Activated T-helper 1 cell treated with Interleukin-2 at 50 U/mL for 16 hours (primary cell): ENCODE results near the gene NSUN6.

Source experiments
- DNase-seq: peaks from one replicate; pipeline ENCODE4 v3.0.0-alpha.2; 2020; ENCODE audit warnings: low read depth

Gene NSUN6, protein sequence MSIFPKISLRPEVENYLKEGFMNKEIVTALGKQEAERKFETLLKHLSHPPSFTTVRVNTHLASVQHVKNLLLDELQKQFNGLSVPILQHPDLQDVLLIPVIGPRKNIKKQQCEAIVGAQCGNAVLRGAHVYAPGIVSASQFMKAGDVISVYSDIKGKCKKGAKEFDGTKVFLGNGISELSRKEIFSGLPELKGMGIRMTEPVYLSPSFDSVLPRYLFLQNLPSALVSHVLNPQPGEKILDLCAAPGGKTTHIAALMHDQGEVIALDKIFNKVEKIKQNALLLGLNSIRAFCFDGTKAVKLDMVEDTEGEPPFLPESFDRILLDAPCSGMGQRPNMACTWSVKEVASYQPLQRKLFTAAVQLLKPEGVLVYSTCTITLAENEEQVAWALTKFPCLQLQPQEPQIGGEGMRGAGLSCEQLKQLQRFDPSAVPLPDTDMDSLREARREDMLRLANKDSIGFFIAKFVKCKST

DNA sequence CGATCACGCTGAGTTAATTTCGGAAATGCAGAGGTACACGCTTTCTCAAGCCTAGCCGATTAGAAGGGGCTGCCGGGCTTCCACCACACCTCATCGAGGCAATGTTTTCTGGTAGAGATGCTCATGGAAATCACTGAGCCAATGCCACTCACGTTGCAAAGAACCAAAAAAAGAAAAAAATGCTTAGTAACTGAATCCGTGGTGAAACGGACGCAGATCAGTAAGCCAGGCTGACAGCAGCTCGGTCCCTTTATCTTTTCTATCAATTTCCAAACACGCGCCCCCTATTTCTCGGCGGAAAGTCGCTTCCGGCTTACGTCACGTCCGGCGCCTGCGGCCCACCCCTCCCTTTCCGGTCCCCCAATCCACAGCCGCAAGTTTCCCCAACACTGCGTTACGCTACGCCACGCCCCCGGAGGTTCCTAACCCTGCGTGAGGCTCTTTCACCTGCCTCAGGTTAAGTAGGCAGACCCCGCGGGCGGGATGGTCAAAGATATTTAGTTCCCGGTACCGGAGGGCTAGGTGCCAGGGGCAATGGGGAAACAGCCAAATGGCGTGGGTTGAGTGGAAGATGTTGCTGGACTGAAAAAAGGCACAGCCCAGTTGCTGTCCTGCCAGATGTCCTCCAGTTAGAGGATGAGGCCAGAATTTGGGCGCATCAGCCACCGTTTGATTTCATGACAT is at the start of gene NSUN6:
NSUN6 (minus strand) TSS at position 264 of the 684 bp plus-strand sequence. CDS start 384 bp downstream, outside the sequence.
- DNase-seq: peak; percentile 88

DNA sequence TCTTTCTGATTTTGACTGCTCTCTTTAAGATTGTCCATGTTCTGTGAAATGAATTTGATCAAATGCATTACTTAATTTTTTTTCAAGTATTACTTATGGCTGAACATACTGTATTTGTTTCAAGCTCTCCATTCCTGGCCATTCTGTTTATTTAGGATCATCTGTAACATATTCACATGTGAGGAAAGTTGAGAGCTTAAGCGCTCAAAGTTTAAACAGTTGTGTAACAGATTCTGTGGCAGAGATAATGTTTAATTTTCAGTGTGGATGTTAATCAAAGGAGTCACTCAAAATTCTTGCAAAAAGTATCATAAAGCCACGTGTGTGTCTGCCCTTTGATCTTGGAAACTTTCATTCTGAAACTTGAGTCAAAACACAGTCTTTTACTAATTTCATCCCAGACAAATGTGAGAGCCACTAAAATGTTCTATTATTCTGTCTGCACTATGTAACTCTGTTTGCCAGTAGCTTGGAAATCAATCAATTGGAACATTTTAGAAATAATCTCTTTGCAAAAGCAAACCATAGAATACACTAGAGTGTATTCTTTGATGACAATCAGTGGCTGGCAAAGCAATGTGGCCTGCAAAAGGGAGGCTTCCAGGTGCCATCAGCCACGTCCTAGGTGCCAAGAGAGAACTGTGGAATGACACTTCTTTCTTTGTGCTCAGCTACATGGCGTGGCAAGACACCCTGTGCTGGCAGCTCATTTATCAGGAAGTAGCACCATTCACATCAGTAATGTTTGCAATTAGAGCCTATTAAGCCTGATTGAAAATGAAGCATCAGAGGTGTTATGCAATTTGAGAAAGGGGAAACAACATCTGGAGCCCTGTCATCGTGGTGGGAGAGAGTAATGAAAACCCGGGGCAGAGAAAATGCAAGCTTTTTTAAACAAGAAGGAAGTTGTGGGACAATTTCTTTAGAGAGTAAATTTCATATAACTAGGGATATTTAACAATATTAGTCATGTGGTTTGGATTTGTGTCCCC is 48.8 kb upstream of the NSUN6 start:
- DNase-seq: no peak

DNA sequence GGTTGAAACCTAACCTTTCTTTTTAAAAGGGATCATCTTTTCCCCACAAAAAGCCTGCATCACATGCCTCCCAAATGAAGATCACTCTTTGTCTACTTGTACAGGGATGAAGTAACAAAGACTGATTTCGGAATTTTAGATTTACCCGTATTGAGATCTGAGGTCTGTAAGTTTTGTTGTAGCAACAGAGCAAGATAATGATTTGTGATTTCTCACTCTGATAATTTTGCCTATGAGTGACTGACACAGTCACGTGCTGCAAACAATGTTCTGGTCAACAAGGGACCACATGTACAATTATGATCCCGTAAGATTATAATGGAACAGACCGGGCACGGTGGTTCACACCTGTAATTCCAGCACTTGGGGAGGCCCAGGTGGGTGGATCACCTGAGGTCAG is 39.2 kb upstream of the NSUN6 start:
- DNase-seq: no peak

- DNase-seq: no peak
Measured at GRCh38 chr10:18689498-18689897, 38.1 kb upstream of the NSUN6 start.

DNA sequence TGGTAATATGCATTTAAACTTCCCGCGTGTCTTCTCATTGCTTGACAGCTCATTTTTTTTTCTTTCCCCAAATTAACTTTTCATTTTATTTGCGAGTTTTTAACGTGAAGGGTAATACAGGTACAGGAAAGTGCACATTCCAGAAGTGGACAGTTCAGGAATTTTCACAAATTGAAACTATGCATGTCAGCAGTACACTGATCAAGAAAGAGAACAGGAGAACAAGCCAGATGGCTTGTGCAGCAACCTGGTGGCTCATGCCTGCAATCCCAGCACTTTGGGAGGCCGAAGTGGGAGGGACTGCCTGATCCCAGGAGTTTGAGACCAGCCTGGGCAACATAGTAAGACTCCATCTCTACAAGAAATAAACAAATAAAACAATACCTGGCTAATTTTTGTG is 36.3 kb upstream of the NSUN6 start:
- DNase-seq: no peak

DNA sequence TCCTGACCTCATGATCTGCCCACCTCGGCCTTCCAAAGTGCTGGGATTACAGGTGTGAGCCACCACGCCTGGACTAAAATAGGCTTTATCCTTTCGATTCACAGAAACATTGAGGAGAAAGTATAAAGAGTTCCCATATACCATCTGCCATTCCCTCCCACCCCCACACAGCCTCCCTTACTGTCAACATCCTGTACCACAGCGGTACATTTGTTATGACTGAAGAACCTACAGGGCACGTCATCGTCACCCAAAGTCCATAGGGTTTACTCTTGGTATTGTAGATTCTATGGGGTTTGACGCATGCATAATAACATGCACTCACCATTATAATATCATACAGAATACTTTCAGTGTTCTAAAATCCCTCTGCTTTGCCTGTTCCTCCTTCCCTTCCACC is 35.8 kb upstream of the NSUN6 start:
- no peak for DNase-seq

GRCh38 chr10:18685555-18685954 is 34.2 kb upstream of the NSUN6 start:
- no peak for DNase-seq

DNA sequence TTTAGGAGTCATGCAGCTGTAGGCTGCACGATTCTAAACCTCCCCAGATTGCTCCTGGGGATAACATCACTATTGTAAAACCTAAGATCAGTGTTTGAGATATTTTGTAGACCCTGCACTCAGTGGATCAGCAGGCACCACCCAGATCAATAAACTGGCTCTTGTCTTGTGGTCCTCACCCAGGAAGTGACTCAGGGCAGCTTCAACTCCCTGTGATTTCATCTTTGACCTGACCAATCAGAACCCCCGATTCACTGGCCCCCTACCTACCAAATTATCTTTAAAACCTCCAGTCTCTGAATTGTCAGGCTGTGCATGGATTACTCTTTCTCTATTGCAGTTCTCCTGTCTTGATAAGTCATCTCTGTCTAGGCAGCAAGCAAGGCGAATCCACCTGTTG is 33.6 kb upstream of the NSUN6 start:
- DNase-seq: no peak

DNA sequence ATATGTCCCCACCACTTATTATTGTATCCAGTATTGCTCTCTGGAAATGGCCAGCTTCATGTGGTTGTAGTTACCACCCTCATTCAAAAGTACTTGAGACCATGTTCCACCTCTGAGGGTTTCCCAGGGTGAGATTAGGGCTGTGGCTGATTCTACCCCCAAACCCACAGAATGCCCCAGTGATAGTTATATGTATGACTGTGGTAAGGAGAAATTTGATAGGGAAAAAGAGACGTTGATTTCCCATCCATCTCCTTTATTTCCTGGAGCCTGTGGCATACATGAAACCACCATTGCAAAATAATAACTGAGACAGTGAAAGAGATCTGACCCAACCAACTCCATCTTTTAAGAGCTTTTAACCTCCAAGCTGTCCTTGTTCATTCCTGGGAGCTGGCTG is 33.0 kb upstream of the NSUN6 start:
- DNase-seq: no peak

- no peak for DNase-seq
Measured at GRCh38 chr10:18683427-18683826, 32.0 kb upstream of the NSUN6 start.

- no peak for DNase-seq
Measured at GRCh38 chr10:18681971-18682411, 30.6 kb upstream of the NSUN6 start.

GRCh38 chr10:18681366-18681765 is 30.0 kb upstream of the NSUN6 start:
- no peak for DNase-seq

- DNase-seq: no peak
Measured at GRCh38 chr10:18680754-18681153, 29.4 kb upstream of the NSUN6 start.

DNA sequence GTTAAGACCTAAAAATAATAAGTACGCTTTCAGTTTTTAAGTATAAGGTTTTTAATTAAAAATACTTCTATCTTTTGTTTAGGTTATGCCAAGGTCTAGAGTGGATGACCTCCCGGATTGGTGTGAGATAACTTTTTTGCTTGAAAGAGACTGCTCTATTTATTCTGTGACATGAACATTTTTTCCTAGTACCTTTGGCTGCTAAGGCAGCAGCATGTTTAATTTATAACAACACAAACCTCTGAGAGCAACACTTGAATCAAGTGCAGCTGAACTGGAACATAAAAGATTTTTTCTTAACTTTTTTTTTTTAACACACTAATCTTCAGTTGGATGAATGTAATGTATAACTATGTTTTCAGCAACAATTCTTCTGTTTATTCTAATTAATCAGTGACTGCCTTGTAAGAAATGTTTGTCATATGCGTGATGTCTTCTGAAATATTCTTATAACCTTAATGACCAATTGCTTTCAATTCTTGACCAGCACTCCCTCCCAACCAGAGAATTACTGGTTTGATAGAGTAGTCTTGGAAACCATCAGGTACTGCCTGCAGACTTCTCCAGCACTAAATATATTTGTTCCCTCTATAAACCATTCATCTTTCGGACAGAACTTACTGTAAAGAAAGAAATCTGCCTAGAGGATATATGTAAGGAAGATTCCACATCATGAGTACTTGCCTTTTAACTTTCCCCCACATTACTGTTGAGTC is 23.9 kb upstream of the NSUN6 start:
- no peak for DNase-seq

- DNase-seq: no peak
Measured at GRCh38 chr10:18668026-18668425, 16.6 kb upstream of the NSUN6 start.

- DNase-seq: no peak
Measured at GRCh38 chr10:18666810-18667209, 15.4 kb upstream of the NSUN6 start.

GRCh38 chr10:18665815-18666558 is 14.6 kb upstream of the NSUN6 start:
- no peak for DNase-seq

DNA sequence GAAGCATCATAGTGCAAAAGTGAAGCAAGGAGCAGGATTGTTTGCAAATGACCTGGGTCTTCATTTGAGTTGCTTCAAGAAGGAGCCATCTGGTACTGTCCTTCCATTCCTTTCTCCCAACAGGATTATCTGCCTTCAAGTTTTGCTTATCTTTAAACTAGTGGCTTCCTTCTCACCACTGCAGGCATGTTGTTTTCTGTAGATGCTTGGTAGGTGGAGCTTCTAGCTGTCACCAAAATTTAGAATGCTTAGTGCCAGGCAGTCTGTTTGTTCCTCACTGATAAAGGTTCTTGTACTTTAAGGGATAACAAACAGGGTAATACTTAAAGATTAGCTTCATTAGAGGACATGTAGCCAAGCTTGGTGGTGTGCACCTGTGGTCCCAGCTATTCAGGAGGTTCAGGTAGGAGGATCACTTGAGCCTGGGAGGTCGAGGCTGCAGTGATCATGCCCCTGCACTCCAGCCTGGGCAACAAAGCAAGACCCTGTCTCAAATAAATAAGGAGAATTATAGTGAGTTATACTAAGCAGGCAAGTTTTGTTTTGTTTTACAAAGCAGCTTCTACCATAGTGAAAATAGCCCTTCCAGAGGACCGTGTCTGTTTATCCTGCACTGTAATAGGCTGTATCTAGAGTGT is 13.6 kb upstream of the NSUN6 start:
- DNase-seq: no peak

GRCh38 chr10:18660816-18661431 is 9.5 kb upstream of the NSUN6 start:
- no peak for DNase-seq
